K562 (cell line): ENCODE measurements around the gene LIMS1. TPM values are rescaled to one million over a fixed set of nuclear protein-coding genes. Genes with fewer than 3 reads are reported as not detected.

Experiments used
- ATF7 ChIP-seq: fragments of 450-650 bp; IDR thresholded peaks from 2 replicates; pipeline ENCODE4 v1.7.1; 2014; ENCODE audit warnings: mild to moderate bottlenecking, moderate library complexity
- BCOR ChIP-seq: fragments of 450-650 bp; IDR thresholded peaks from 2 replicates; pipeline ENCODE4 v1.6.1; 2016
- DACH1 ChIP-seq: fragments of 450-650 bp; IDR thresholded peaks from 2 replicates; pipeline ENCODE4 v1.6.1; 2018; ENCODE audit not compliant: partially characterized antibody
- EP400 ChIP-seq: fragments of 450-650 bp; IDR thresholded peaks from 2 replicates; pipeline ENCODE4 v1.6.1; 2017; ENCODE audit warnings: antibody characterized with exemption, mild to moderate bottlenecking, moderate library complexity
- HBP1 ChIP-seq: fragments of 450-650 bp; formaldehyde crosslinking; IDR thresholded peaks from 2 replicates; pipeline ENCODE4 v1.4.0; 2022; ENCODE audit warnings: missing genetic modification characterization
- ID3 ChIP-seq, 2 experiments: fragments of 250-450 bp in 1 of 2; fragments of 450-650 bp in 1 of 2; sonication (Bioruptor Pico) in 1 of 2; IDR thresholded peaks; 2 replicates each; pipeline versions ENCODE4 v1.6.1 to v1.8.0; 2016 to 2021; ENCODE audit warnings: mild to moderate bottlenecking in 2 of 2, moderate library complexity in 2 of 2, missing compliant biosample characterization in 1 of 2, missing genetic modification characterization in 1 of 2
- MCM7 ChIP-seq, 2 experiments: fragments of 450-650 bp; IDR thresholded peaks; 2 replicates each; pipeline ENCODE4 v1.6.1; 2016 to 2018
- NEUROD1 ChIP-seq: fragments of 150-350 bp; IDR thresholded peaks from 2 replicates; pipeline ENCODE4 v1.6.1; 2014; ENCODE audit warnings: borderline replicate concordance, low read length, low read depth; ENCODE audit not compliant: partially characterized antibody
- NUFIP1 ChIP-seq: fragments of 450-650 bp; IDR thresholded peaks from 2 replicates; pipeline ENCODE4 v1.6.1; 2018; ENCODE audit not compliant: partially characterized antibody
- PHB ChIP-seq: fragments of 250-450 bp; sonication (Bioruptor Pico); IDR thresholded peaks from 2 replicates; pipeline ENCODE4 v1.5.0; 2021
- POLR3A ChIP-seq: IDR thresholded peaks from 2 replicates; pipeline ENCODE4 v1.6.1; 2011; ENCODE audit warnings: borderline replicate concordance, mild to moderate bottlenecking, moderate library complexity; ENCODE audit not compliant: insufficient read length, insufficient read depth; ENCODE audit errors: extremely low read depth
- RFX1 ChIP-seq: fragments of 450-650 bp; IDR thresholded peaks from 2 replicates; pipeline ENCODE4 v1.6.1; 2016; ENCODE audit warnings: mild to moderate bottlenecking, moderate library complexity
- TAF15 ChIP-seq: fragments of 200-400 bp; formaldehyde crosslinking; IDR thresholded peaks from 2 replicates; pipeline ENCODE4 v1.6.1; 2017; ENCODE audit warnings: mild to moderate bottlenecking, low read depth, low read length, moderate library complexity
- ZBTB17 ChIP-seq: fragments of 450-650 bp; formaldehyde crosslinking; IDR thresholded peaks from 2 replicates; pipeline ENCODE4 v1.4.0; 2020; ENCODE audit warnings: mild to moderate bottlenecking
- polyA plus RNA-seq, 8 experiments: library from polyadenylated mRNA; depleted of rRNA in 4 of 8; stranded (reverse) in 5 of 8; unstranded in 3 of 8; fragments of >200 nt; fragmentation: Nextera tagmentation in 2 of 8; fragmentation: Illumina TruSeq in 1 of 8; extraction: Ambion mirVana in 2 of 8; extraction: Trizol in 1 of 8; gene quantifications; 2 replicates each; pipeline versions ENCODE4 v1.2.1 to v1.2.3, GENCODE V29; 2011 to 2014; ENCODE audit warnings: inconsistent platforms in 1 of 8, missing spikeins in 1 of 8
- total RNA-seq, 7 experiments: library from RNA; depleted of rRNA in 6 of 7; stranded (reverse); fragments of >200 nt in 6 of 7; fragmentation: Illumina TruSeq in 2 of 7; extraction: Trizol in 2 of 7; gene quantifications; 2 replicates each; pipeline versions ENCODE4 v1.2.1 to v1.2.3, GENCODE V29; 2011 to 2021; ENCODE audit warnings: low replicate concordance in 1 of 7
- TF ChIP-seq, protein P1 (sequence below), 2 experiments: fragments of 450-650 bp; formaldehyde crosslinking in 1 of 2; IDR thresholded peaks; 2 replicates each; pipeline versions ENCODE4 v1.4.0 to v1.6.1; 2014 to 2020; ENCODE audit warnings: mild to moderate bottlenecking in 2 of 2, borderline replicate concordance in 1 of 2, low read depth in 1 of 2
- TF ChIP-seq, protein P2 (sequence below): fragments of 450-650 bp; IDR thresholded peaks from 2 replicates; pipeline ENCODE4 v1.7.1; 2018; ENCODE audit warnings: mild to moderate bottlenecking, low read depth; ENCODE audit not compliant: partially characterized antibody

Gene LIMS1
- total and polyA plus RNA-seq, 9 of the 15 experiments (the other 6 are each of a cell fraction or from before 2014, with no cell fraction given) = 52.8 to 134 (median 81.0) TPM

DNA sequence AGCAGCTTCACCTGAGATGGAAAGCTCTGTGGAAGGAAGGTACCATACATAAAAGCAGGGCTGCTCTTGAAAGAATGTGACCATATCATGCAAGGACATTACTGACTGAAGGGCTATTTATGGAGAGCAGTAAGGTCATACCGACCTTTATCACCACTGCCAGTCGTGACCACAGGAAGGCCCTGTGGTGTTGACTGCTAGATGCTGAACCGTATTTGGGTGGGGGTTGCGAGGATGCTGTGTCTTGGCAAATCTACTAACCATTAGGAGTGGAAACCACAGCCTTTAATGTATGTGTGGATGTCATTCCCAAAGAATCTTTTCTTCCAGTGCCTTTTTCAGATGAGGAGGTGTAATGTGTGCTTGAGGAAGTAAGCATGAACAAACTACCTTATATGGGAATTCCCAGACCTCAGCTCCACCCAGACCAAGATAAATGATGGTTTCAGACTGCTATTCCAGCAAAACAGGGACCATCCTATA, 60.8 kb downstream of the LIMS1 start (continued):
- TF ChIP-seq, protein P1, sequence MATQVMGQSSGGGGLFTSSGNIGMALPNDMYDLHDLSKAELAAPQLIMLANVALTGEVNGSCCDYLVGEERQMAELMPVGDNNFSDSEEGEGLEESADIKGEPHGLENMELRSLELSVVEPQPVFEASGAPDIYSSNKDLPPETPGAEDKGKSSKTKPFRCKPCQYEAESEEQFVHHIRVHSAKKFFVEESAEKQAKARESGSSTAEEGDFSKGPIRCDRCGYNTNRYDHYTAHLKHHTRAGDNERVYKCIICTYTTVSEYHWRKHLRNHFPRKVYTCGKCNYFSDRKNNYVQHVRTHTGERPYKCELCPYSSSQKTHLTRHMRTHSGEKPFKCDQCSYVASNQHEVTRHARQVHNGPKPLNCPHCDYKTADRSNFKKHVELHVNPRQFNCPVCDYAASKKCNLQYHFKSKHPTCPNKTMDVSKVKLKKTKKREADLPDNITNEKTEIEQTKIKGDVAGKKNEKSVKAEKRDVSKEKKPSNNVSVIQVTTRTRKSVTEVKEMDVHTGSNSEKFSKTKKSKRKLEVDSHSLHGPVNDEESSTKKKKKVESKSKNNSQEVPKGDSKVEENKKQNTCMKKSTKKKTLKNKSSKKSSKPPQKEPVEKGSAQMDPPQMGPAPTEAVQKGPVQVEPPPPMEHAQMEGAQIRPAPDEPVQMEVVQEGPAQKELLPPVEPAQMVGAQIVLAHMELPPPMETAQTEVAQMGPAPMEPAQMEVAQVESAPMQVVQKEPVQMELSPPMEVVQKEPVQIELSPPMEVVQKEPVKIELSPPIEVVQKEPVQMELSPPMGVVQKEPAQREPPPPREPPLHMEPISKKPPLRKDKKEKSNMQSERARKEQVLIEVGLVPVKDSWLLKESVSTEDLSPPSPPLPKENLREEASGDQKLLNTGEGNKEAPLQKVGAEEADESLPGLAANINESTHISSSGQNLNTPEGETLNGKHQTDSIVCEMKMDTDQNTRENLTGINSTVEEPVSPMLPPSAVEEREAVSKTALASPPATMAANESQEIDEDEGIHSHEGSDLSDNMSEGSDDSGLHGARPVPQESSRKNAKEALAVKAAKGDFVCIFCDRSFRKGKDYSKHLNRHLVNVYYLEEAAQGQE (IDR thresholded peaks at IDR 0.05; ENCODE audit: borderline replicate concordance) = peak; percentile 21; the same call in 1 of the 2 replicates
- TF ChIP-seq, protein P1 (CRISPR knock-in tag; IDR thresholded peaks at IDR 0.05; ENCODE audit: low read depth) = no peak
- TF ChIP-seq TAF15 = no peak
- TF ChIP-seq ATF7 = peak; percentile 93
- no peak for TF ChIP-seq PHB (CRISPR knock-in tag)
- TF ChIP-seq BCOR = peak; percentile 83
- peak; percentile 94 for TF ChIP-seq NEUROD1
- TF ChIP-seq MCM7 (IDR thresholded peaks at IDR 0.05) = no peak
- TF ChIP-seq DACH1 = peak; percentile 62
- 0 out of 2 replicates have a peak, but pooled peaks have one; percentile 20 for TF ChIP-seq HBP1
- 0 out of 2 replicates have a peak, but pooled peaks have one; percentile 18 for TF ChIP-seq ZBTB17 (CRISPR knock-in tag)
- TF ChIP-seq, protein P2, sequence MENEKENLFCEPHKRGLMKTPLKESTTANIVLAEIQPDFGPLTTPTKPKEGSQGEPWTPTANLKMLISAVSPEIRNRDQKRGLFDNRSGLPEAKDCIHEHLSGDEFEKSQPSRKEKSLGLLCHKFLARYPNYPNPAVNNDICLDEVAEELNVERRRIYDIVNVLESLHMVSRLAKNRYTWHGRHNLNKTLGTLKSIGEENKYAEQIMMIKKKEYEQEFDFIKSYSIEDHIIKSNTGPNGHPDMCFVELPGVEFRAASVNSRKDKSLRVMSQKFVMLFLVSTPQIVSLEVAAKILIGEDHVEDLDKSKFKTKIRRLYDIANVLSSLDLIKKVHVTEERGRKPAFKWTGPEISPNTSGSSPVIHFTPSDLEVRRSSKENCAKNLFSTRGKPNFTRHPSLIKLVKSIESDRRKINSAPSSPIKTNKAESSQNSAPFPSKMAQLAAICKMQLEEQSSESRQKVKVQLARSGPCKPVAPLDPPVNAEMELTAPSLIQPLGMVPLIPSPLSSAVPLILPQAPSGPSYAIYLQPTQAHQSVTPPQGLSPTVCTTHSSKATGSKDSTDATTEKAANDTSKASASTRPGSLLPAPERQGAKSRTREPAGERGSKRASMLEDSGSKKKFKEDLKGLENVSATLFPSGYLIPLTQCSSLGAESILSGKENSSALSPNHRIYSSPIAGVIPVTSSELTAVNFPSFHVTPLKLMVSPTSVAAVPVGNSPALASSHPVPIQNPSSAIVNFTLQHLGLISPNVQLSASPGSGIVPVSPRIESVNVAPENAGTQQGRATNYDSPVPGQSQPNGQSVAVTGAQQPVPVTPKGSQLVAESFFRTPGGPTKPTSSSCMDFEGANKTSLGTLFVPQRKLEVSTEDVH = no peak
- TF ChIP-seq POLR3A = no peak
- peak; percentile 64 for TF ChIP-seq EP400
- no peak for TF ChIP-seq ID3 (CRISPR knock-in tag; IDR thresholded peaks at IDR 0.05)
- TF ChIP-seq ID3 (tag; IDR thresholded peaks at IDR 0.05) = peak; percentile 99
- peak; percentile 70 for TF ChIP-seq NUFIP1
- no peak; the same call in 1 of the 2 replicates for TF ChIP-seq RFX1
